HL-60 (cell line): ENCODE measurements around the gene TRAPPC6A.

ENCODE experiments used
- DNase-seq, 2 experiments: peaks; one replicate each; pipeline ENCODE4 v3.0.0-alpha.2; 2010 to 2020; ENCODE audit warnings: low read depth in 1 of 2, low spot score in 1 of 2
- H3K27ac ChIP-seq: fragments of 250-450 bp; sonication (Bioruptor Pico); replicated peaks from 2 replicates; pipeline ENCODE4 v1.5.1; 2020; ENCODE audit warnings: mild to moderate bottlenecking, moderate library complexity
- H3K27me3 ChIP-seq: fragments of 250-450 bp; sonication (Bioruptor Pico); 2 replicates; pipeline ENCODE4 v1.5.1; 2021; ENCODE audit warnings: mild to moderate bottlenecking, moderate library complexity; ENCODE audit not compliant: insufficient read depth, poor library complexity, severe bottlenecking
- H3K4me3 ChIP-seq: replicated peaks from 2 replicates; pipeline ENCODE4 v1.5.1; 2011; ENCODE audit warnings: mild to moderate bottlenecking, control low read depth, low read length; ENCODE audit not compliant: insufficient read depth
- GABPA ChIP-seq: IDR thresholded peaks from 2 replicates; pipeline ENCODE4 v1.6.1; 2012; ENCODE audit warnings: low read depth
- POLR2AphosphoS5 ChIP-seq: IDR thresholded peaks from 2 replicates; pipeline ENCODE4 v1.6.1; 2012; ENCODE audit warnings: low read depth
- REST ChIP-seq: IDR thresholded peaks from 2 replicates; pipeline ENCODE4 v1.6.1; 2012; ENCODE audit warnings: low read depth; ENCODE audit not compliant: insufficient replicate concordance
- SPI1 ChIP-seq: IDR thresholded peaks from 2 replicates; pipeline ENCODE4 v1.6.1; 2012; ENCODE audit warnings: low read depth, mild to moderate bottlenecking, borderline replicate concordance
- TF ChIP-seq, protein P1 (sequence below): IDR thresholded peaks from one replicate; pipeline ENCODE4 v1.5.1; 2011; ENCODE audit warnings: low read length, control low read depth, inconsistent platforms; ENCODE audit not compliant: insufficient read depth

The TRAPPC6A gene

DNA sequence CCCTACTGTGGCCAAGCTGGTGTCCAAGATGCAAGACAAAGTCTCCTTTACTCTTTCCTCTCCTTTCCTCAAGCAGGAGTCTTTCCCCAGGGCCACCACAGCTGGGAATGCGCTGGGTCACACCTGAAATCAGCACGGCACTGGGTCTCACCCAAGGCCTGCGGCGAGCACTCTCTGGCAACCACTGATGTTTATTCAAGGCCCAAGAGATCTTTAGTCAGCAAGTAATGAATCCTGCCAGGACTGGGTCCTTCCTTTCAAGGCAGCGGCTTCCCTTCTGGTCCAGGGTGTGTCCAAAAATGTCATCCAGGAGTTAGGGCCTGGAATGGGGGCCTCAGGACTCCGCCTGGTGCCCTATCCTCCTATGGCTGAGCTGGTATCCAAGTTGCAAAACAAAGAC lies 24.6 kb upstream of the TRAPPC6A start:
- Histone ChIP-seq H3K4me3 (no peak overlapping the region), H3K27ac (no peak overlapping the region), H3K27me3 (no peaks in the 10 kb centered on the region)
- TF ChIP-seq GABPA: no peak
- no peak for DNase-seq

DNA sequence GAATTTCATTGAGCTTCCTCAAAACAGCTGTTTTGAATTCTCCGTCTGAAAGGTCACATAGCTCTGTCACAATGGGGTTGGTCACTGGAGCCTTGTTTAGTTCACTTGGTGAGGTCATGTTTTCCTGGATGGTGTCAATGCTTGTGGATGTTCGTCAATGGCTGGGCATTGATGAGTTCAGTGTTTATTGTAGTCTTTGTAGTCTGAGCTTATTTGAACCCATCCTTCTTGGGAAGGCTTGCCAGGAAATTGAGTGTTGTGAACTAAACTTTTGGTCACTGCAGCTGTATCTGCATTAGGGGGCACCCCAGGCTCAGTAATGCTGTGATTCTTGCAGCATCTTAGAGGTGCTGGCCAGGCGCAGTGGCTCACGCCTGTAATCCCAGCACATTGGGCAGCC lies 22.5 kb upstream of the TRAPPC6A start:
- no peak for DNase-seq

GRCh38 chr19:45195764-45196163 lies 17.7 kb upstream of the TRAPPC6A start:
- Histone ChIP-seq H3K4me3 (no peak overlapping the region), H3K27ac (no peak overlapping the region), H3K27me3 (no peaks in the 10 kb centered on the region)
- DNase-seq: no peak
- TF ChIP-seq, protein P1, sequence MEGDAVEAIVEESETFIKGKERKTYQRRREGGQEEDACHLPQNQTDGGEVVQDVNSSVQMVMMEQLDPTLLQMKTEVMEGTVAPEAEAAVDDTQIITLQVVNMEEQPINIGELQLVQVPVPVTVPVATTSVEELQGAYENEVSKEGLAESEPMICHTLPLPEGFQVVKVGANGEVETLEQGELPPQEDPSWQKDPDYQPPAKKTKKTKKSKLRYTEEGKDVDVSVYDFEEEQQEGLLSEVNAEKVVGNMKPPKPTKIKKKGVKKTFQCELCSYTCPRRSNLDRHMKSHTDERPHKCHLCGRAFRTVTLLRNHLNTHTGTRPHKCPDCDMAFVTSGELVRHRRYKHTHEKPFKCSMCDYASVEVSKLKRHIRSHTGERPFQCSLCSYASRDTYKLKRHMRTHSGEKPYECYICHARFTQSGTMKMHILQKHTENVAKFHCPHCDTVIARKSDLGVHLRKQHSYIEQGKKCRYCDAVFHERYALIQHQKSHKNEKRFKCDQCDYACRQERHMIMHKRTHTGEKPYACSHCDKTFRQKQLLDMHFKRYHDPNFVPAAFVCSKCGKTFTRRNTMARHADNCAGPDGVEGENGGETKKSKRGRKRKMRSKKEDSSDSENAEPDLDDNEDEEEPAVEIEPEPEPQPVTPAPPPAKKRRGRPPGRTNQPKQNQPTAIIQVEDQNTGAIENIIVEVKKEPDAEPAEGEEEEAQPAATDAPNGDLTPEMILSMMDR: no peak
- TF ChIP-seq REST: no peak
- no peak for TF ChIP-seq POLR2AphosphoS5
- no peak for TF ChIP-seq GABPA
- no peak for TF ChIP-seq SPI1

More for the DNA sequence above, 22.5 kb upstream of the TRAPPC6A start:
- Histone ChIP-seq H3K27ac (no peak overlapping the region), H3K27me3 (no peaks in the 10 kb centered on the region), H3K4me3 (no peak overlapping the region)
- no peak for TF ChIP-seq REST
- no peak for TF ChIP-seq SPI1
- TF ChIP-seq, protein P1: no peak
- no peak for TF ChIP-seq POLR2AphosphoS5
- no peak for TF ChIP-seq GABPA

GRCh38 chr19:45191375-45191774 lies 13.3 kb upstream of the TRAPPC6A start:
- no peak for TF ChIP-seq POLR2AphosphoS5
- no peak for TF ChIP-seq SPI1
- no peak for TF ChIP-seq GABPA
- TF ChIP-seq, protein P1: no peak
- TF ChIP-seq REST: no peak
- H3K4me3 ChIP-seq: no peak overlapping the region
- no peak overlapping the region for H3K27ac ChIP-seq
- DNase-seq: no peak
- H3K27me3 ChIP-seq: no peaks in the 10 kb centered on the region
